GM19351 (cell line): ENCODE results near the gene PIWIL4.
"Not testable (repeated sequence)": the region's sequence is repeated elsewhere in the genome, so short reads cannot be mapped to it uniquely, and the experiment has no call there.

Source experiments
- ATAC-seq: cut with Tn5 transposase; IDR thresholded peaks from one replicate; pipeline ENCODE4 v1.9.1; 2021; ENCODE audit warnings: mild to moderate bottlenecking, moderate library complexity; ENCODE audit not compliant: unreplicated experiment

Gene PIWIL4

GRCh38 chr11:94632356-94632755 is 65.2 kb downstream of the PIWIL4 start:
- no peak for ATAC-seq

GRCh38 chr11:94635072-94635471 is 67.9 kb downstream of the PIWIL4 start:
- no peak for ATAC-seq

DNA sequence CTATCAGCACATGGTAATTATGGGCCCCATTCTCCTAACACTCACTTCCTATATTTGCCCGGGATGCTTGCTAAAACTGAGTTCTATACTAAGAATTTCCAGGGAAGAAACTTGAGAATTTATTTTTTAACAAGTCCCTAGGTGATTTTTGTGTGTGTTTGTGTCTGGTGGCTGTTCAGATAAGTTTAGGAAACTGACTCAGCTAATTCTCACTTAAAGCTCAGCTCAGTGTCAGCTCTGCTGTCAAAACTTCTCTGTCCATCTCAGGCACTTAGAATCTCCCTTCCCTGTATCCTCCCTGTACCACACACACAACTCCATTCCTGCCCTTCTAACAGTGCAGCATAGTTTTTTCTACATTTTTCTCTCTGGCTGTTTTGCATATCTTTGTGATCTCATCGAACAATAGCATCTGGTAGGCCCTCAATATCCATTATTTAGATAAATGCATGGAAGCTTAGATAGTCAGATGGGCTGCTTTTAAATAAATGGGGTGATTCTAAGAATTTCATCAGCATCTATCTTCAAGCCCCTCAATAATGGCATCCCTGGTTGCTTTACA is 69.3 kb downstream of the PIWIL4 start:
- no peak for ATAC-seq

GRCh38 chr11:94638301-94638901 is 71.2 kb downstream of the PIWIL4 start:
- ATAC-seq, result no peak

GRCh38 chr11:94638902-94639373 is 71.8 kb downstream of the PIWIL4 start:
- no peak for ATAC-seq

DNA sequence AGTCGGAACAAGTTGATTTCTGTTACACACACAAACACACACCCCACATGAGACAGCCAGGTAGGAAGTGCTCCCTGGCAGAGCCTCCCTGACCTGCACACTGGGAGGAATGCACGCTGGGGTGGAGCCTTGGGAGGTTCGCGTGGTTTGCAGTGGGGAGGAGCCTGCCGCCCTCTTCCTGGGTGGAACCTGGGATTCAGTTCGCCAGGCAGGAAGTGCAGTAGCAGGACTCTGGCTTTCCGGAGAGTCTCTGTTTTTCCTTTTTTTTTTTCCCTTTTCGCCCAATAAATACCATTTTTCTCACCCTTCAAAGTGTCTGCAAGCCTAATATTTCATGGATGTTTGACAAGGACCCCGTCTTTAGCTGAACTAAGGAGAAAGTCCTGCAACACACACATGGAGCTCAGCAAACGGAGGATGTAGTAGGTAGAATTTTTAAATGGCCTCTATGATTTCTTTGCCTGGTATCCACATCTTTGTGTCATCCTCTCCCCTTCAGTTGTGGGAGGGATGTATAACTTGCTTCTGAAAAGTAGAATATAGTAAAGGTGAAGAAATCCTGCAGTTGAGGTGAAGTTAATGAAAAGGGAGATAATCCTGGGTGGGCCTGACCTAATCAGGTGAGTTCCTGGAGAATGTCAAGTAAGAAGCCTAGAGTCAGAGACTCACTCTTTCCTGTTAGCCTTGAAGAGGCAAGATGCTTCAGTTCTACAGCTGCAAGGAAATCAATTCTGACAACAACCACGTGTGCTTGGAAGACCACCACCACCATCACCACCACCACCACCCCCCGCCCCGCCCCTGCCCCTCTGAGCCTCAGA is 72.9 kb downstream of the PIWIL4 start:
- ATAC-seq, result no peak

DNA sequence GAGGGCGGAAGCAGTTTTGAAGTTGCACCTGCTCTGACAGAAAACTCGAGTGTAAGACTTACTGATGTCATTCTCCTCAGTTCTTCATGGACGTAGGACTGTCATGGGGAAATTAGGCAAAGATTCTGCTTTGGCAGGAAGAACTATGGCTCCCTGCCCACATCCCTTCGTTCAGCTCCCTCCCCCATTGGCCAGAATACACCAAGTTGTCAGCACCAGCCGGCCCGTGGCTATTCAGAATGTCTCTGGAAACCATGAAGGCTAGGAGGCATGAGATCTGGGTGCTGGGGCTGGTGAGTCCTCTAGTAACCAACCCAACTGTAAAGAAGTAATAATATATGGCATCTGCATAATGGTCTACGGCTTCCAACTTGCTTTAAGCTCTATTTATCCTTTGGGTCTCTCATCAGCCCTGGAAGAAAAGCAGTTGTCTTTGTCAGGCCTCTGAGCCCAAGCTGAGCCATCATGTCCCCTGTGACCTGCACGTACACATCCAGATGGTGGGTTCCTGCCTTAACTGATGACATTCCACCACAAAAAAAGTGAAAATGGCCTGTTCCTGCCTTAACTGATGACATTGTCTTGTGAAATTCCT is 74.1 kb downstream of the PIWIL4 start:
- no peak for ATAC-seq

DNA sequence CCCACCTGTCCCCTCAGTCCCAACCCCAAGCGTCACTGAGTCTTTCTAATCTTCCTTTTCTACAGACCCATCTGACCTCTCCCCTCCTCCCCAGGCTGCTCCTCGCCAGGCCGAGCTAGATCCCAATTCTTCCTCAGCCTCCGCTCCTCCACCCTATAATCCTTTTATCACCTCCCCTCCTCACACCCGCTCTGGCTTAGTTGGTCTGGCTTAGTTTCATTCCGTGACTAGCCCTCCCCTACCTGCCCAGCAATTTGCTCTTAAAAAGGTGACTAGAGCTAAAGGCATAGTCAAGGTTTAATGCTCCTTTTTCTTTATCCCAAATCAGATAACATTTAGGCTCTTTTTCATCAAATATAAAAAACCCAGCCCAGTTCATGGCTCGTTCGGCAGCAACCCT is 76.0 kb downstream of the PIWIL4 start:
- not testable (repeated sequence) for ATAC-seq

DNA sequence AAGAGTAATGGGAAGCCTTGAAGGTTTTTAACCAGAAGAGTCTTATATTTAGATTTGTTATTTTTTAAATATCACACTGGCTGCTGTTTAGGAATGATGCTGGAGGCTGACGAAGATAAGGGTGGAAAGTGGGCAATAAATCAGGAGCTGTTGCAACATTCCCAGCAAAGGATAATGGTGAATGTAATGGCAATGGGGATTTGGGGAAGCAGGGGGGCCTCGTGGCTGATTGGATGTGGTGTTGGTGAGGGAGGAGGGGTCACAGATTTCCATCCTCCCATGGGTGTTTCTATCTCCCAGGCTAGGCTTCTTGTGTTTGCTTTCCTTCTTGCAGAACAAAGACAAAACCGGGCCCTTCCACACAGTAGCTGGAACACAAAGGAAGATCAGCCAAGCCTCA is 80.8 kb downstream of the PIWIL4 start:
- no peak for ATAC-seq

DNA sequence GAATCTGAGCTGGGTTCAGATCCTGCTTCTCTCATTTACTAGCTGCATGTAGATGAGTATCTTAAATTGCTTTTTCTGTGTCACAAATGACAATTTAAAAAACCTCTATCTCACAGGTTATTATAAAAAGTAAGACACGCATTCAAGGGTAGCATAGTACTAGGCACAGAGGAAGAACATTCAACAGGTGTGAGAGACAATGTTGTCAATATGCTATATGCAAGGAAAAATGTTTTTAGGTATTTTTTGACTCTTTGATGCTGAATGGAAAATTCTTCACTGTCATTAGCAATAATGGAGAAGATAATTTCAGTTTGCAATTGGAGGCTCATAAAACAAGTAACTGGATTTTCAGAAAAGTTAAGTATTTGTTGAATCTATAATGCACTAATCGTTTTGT is 81.6 kb downstream of the PIWIL4 start:
- no peak for ATAC-seq

DNA sequence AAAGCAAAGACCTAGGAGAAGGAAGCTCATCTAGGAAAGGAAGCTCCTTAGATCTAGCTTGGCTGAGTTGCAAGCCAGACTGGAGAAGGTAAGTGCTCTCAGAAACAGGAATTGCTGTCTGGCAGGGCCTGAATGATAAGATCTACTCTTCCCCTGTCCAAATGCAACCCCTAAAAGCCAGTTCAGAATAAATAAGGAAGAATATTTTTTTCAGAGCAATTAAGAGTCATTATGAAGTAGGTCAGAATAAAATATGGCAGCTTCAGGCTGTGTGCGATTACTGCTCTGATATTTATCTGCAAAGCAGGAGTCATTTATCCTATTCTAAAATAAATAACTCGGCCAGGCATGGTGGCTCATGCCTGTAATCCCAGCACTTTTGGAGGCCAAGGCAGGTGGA is 82.1 kb downstream of the PIWIL4 start:
- ATAC-seq, result no peak

- no peak for ATAC-seq
Measured at GRCh38 chr11:94649964-94650623, 82.9 kb downstream of the PIWIL4 start.

DNA sequence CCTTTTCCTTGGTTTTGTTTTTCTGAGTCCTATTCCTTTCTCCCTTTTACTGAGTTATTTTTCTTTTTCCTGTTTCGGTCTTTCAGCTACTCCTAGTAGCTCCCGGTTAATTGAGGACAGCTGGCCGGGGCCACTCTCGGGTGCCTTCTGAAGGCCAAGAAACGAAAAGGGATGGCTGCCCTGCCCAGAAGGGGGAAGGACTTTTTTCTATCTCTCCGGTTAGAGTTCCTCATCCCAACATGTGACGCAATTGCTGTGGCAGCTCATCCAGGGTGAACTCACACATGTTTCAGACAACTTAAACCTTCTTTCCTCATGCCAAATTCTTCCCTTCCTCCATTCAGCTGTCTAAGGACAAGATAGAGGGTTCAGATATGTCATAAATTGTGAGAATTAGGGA is 83.6 kb downstream of the PIWIL4 start:
- no peak for ATAC-seq

DNA sequence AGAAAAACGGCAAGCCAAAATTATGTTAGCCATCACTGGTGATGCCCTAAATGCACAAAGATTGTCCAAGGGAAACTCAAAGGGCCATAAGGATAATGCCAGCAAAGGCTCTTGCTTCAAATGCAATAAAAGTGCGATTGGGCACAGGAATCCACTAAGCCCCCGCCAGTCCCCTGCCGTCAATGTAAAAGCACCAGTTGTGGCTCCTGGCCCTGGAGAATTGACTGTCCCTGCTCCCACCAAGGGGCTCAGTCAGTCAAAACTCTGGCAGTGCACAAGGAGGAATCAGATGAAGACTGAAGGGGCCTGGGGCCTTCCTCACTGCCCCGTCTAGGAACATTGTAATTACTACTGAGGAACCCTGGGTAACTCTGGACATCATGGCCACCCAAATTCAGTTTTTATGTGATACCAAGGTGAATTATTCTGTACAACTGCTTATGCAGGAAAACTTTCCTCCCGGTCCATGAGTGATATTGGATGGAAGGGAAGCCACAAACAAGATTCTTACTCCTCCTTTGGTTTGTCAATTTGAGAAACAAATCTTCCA is 85.6 kb downstream of the PIWIL4 start:
- no peak for ATAC-seq

GRCh38 chr11:94653561-94653960 is 86.4 kb downstream of the PIWIL4 start:
- no peak for ATAC-seq

DNA sequence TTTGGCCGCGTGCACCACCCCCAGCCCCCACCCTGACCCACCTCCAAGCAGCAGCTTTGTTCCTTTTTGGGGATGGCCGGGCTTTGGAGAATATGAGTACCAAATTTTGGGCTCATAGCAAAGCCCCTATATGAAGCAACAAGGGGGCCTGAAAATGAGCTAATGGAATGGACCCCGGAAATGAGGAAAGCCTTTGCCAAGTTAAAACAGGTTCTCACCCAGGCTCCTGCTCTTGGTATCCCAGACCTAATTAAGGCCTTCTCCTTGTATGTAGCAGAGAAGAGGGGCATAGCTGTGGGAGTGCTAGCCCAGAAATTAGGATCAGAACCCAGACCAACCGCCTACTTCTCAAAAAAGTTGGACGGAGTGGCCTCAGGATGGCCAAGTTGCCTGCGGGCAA is 87.0 kb downstream of the PIWIL4 start:
- no peak for ATAC-seq

DNA sequence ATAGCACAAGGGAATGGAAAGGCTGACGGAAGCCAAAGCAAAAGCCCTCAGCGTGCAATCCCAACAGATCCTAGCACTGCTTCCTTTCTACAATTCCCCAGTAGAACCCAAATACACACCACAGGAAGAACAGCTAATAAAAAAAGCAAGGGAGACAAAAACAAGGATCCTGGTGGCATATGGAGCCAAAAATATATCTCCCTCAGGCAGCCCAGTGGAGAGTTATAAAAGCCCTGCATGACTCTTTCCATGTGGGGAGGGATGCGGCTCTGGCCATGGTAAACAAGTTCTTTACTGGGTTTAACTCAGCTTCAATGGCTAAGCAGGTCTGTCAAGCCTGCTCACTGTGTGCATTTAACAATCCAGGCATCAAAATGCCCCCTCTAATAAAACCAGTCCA is 88.1 kb downstream of the PIWIL4 start:
- no peak for ATAC-seq

DNA sequence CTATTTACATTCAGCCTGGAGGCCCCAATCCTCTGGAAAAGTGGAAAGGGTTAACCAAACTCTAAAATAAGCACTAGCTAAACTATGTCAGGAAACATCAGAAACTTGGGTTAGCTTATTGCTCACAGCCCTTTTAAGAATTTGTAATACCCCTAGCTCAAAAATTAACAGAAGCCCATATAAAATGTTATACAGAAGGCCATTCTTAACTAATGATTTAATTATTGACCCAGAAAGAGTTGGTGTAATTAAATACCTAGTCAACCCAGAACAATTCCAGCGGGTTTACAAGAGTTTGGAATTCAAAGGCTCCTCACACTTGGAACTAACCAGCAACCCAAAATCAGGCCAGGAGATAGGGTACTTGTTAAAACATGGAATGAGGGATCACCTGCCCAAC is 88.8 kb downstream of the PIWIL4 start:
- ATAC-seq, result no peak

- no peak for ATAC-seq
Measured at GRCh38 chr11:94656968-94657367, 89.8 kb downstream of the PIWIL4 start.

DNA sequence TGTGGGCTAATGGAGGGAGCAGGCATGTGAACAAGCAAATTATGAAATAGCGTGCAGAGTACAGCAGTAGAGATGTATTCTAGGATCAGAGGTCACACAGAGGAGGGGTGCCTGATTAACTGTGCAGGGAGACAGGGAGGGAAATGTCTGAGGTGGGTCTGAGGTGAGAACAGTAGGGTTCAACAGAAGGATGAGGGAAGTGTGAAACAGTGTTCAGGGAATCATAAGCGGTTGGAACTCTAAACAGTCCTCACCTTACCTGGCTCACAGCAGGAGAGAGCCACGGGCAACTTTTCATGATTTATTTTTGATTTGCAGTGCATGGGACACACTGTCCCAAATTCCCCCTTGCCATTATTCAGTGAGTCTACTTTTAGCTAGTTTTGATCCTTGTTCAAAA is 90.5 kb downstream of the PIWIL4 start:
- ATAC-seq, result no peak

DNA sequence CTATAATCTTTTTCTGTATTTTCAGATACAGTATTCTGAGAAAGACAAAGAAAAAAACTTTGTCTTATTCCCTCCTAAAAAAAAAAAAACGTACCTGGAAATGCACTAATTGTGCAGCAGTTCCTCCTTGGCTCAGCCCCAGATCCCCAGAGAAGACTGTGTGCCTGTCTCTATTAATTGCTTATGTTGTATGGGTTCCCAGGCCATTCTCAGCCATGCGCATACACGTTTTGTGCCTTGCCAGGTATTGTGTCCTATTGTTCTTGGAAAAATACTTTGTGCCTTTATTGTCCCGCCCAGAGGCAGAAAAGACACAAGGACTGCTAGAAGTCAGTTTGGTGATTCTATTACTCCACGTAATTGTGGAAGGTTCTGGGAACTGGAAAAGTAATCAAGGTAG is 91.2 kb downstream of the PIWIL4 start:
- no peak for ATAC-seq
